ENCODE results near the gene LMX1A.

The LMX1A gene

DNA sequence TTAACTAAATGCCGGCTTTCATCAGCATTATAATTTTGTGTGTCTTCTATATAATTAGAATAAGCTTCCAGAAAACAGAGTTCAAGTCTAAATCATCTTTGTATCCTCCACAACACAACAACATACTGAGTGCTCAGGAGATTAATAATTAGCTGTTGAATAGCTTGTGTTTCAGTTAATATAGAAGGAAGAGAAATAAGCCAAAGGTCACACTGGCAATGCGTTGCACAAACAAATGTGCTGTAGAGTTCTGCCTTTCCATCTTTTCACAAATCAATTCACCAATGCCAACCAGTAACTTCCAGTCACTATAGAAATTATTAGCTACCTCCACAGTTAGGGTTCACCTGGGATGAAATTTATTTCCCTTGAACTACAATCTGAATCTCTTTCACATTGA, 132.0 kb downstream of the LMX1A start:
- DNase-seq (ENCODE audit: low read depth in 2 of 2, low spot score in 1 of 2), result no peak

DNA sequence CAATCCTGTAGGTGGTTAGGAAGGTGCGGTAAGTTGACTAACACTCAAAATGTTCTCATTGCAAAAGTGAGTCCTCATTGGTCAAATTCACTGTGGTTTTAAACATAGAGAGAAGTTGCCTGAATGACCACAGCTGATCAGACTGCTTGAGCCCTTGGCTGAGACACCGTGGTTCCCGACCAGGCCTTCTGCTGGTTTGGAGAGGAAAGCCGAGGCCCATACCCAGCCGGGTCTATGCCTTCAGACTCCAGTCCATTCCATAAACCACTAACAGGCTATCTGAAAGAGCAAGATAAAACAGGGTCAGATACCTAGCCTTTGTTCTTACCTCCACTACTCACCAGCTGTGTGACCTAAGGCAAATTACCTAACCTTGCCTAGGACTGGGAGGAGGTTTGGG, 133.9 kb downstream of the LMX1A start:
- DNase-seq (ENCODE audit: low read depth in 2 of 2, low spot score in 1 of 2), result no peak

GRCh38 chr1:165218731-165219130, 137.8 kb downstream of the LMX1A start:
- DNase-seq (ENCODE audit: low read depth in 2 of 2, low spot score in 1 of 2), result no peak

DNA sequence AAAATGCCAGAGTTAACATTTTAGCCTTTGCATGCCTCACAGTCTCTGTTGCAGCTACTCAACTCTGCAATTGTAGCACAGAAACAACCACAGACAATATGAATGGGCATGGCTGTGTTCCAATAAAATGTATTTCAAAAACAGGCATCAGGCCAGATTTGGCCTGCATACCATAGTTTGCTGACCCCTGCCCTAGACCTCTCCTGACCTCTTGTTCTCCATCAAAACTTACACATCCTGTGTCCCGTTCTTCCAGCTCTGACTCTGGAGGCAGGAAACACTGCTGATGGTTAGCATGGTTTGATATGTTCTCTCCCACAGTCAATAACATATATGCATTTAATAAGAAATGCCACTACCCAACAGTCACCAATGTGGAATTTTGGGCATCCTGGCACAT, 138.6 kb downstream of the LMX1A start:
- DNase-seq (ENCODE audit: low read depth in 2 of 2, low spot score in 1 of 2), result no peak

GRCh38 chr1:165216254-165216653, 140.3 kb downstream of the LMX1A start:
- DNase-seq (ENCODE audit: low read depth in 2 of 2, low spot score in 1 of 2), result no peak

DNA sequence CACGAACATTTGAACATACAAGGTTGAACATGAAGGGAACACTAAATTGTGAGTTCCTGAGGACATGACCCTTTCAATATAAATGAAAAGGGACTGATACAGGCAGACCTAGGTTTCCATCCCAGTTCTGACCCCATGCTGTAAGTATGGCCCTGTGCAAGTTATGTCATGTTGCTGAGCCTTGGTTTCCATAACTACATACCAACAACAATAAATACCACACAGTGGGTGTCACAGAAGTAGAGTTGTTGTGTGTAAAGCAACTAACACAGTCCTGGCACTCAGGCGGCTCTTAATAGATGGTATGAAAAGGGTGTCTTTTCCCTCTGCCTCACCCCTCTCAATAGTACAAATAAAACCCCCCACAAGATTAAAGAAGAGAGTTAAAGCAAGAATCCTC, 140.8 kb downstream of the LMX1A start:
- no peak for DNase-seq (ENCODE audit: low read depth in 2 of 2, low spot score in 1 of 2)

DNA sequence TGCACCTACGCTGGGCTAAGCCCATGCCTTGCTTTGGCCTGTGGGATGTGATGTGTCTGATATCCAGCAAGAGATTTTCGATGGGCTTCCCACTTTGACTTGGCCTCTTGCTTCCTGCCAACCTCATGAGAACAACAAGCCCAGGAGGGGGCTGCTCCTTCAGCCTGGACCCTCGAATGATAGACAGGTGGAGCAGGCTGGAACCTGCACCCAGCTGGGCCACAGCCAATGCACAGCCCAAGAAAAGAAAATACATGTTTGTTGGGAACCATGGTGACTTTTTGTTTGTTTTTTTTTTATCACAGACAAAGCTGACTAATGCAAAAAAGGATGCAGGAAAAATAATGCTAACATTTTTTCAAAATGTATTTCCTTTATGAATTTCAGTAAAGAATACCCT, 144.3 kb downstream of the LMX1A start:
- no peak for DNase-seq (ENCODE audit: low read depth in 2 of 2, low spot score in 1 of 2)

- no peak for DNase-seq (ENCODE audit: low read depth in 2 of 2, low spot score in 1 of 2)
Observed at GRCh38 chr1:165207853-165208515, 148.5 kb downstream of the LMX1A start.

DNA sequence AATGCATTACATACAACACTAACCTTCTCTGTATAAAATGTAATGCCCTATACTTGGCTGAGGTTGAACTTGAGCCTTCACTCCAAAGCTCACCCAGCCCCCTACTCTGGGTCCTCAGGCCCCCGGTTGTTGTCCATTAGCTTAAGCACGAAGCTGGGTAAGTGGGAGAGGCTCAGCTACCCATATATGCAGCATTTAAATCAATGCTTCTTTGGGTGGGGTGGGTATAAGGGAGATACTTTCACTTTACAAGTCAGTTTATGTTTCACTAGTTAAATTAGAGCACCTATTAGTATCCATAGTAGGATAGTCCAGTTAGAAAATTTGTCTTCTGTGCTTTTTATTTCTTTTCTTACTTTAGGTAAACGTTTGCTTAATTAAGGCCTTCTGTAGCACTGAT, 151.4 kb downstream of the LMX1A start:
- DNase-seq (ENCODE audit: low read depth in 2 of 2, low spot score in 1 of 2), result no peak

GRCh38 chr1:165204548-165204947, 152.0 kb downstream of the LMX1A start:
- DNase-seq (ENCODE audit: low read depth in 2 of 2, low spot score in 1 of 2), result no peak

GRCh38 chr1:165191087-165191486, 165.4 kb downstream of the LMX1A start:
- DNase-seq (ENCODE audit: low read depth in 2 of 2, low spot score in 1 of 2), result no peak

DNA sequence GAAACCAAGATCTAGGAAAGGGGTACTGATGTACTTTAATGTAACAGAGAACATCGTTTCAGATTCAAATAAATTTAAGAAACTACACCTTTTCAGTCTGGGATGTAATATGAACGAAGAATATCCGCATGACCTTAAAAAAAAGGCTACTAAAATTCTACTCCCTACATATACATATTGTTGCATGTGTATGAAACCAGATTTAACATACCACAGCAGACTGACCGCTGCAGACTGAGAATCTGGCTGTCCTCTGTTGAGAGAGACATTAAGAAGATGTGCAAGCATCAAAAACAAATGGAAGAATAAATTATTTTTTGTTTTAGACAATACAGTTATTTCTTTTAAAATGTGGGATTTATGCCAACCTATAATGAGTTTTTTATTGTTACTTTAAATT, 166.6 kb downstream of the LMX1A start:
- no peak for DNase-seq (ENCODE audit: low read depth in 2 of 2, low spot score in 1 of 2)

GRCh38 chr1:165189011-165189410, 167.5 kb downstream of the LMX1A start:
- DNase-seq (ENCODE audit: low read depth in 2 of 2, low spot score in 1 of 2), result no peak

DNA sequence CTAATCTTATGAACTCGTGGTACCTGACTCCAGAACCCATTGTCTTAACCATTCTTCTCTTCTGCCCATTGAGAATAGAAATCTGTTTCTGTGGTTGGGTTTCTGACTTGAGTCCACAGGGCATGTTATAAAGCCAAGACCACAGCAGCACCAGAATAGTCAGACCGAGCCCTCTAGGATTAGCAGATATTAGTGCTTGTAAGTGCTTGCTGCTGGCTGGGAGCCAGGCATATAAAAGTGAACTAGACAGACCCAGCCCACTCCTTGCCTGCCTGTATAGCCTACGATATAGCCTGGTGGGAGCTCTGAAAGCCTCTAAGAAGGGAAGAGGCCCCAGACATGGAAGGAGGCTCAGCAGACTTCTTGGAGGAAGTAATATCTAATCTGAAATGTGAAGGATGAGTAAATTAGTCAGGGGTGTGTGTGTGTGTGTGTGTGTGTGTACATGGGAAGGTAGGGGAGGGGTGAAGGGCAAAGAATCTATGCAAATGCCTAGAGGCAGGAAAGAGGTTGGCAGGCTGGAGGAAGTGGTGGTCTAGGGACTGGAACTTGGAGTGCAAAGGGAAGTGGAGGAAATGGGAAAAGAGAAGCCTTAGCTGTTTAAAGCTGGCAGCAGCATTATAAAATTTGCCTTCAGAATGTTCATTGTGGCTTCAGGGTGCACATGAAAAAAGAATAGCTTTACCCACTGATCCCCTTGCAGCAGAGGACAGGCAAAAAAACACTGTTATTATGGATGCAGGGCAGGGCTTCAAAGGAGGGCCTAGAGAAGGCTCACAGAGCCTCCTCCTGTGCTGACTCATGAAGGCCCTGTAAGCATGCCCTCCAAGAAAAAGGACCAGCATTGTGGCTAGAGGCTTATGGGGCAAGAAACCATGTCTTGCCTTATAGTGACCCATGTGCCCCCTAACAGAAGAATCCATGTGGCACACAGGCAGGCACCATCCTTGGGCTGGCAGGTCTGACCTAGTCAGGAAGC, 169.2 kb downstream of the LMX1A start:
- DNase-seq (ENCODE audit: low read depth in 2 of 2, low spot score in 1 of 2), result no peak

- DNase-seq (ENCODE audit: low read depth in 2 of 2, low spot score in 1 of 2), result no peak
Observed at GRCh38 chr1:165185161-165185889, 171.2 kb downstream of the LMX1A start.

- no peak for DNase-seq (ENCODE audit: low read depth in 2 of 2, low spot score in 1 of 2)
Observed at GRCh38 chr1:165182975-165183374, 173.5 kb downstream of the LMX1A start.

GRCh38 chr1:165179306-165179705, 177.2 kb downstream of the LMX1A start:
- DNase-seq (ENCODE audit: low read depth in 2 of 2, low spot score in 1 of 2), result no peak

DNA sequence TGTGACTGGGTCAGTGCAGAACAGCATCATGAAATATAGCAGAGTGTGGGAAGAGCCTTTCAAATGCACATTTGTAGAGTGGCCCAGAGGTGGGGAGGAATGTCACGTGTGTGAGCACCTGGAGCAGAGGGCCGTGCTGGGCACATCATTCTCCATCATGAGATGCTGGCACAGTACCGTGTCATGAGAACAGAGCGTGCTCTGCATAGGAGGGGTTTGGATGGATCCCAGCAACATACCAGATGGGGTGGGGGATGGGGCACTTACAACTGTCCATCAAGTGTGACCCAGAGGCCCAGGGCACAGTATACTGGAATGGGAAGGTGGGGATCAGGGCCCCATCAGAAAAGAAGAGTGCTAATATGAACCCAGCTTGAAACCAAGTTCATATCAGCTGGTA, 182.0 kb downstream of the LMX1A start:
- no peak for DNase-seq (ENCODE audit: low read depth in 2 of 2, low spot score in 1 of 2)

- no peak for DNase-seq (ENCODE audit: low read depth in 2 of 2, low spot score in 1 of 2)
Observed at GRCh38 chr1:165173818-165174217, 182.7 kb downstream of the LMX1A start.

DNA sequence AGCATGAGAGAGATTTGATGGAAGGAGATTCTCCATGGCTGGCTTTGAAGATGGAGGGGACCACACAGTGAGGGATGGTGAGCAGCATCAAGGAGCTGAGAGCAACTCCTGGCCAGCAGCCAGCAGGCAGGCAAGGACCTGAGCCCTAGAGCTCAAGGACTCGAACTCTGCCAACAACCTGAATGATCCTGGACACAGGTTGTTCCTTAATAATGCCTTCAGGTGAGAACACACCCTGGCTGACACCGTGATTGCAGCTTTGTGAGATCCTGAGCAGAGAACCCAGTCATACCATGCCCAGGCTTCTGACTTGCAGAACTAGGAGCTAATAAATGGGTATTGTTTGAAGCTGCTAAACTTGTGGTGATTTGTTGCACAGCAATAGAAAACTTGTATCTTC, 183.1 kb downstream of the LMX1A start:
- no peak for DNase-seq (ENCODE audit: low read depth in 2 of 2, low spot score in 1 of 2)

- DNase-seq (ENCODE audit: low read depth in 2 of 2, low spot score in 1 of 2), result no peak
Observed at GRCh38 chr1:165172666-165173065, 183.8 kb downstream of the LMX1A start.

DNA sequence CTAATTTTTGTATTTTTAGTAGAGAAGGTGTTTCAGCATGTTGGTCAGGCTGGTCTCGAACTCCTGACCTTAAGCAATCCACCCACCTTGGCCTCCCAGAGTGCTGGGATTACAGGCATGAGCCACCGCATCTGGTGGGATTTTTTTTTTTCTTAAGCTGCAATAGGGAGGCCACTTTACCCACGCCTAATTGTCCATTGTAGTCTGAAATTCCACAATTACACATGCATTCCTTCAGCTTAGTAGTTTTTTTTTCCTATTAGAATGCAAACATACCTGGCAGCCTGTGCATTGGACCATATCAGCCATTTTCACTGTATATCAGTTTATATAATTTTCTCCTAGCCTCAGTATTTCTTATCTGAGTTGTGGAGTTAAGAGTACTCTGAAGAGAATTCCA, 186.8 kb downstream of the LMX1A start:
- DNase-seq (ENCODE audit: low read depth in 2 of 2, low spot score in 1 of 2), result no peak

Data from stimulated activated CD8-positive, alpha-beta memory T cell treated with anti-CD3 and anti-CD28 coated beads, Interleukin-4, amount 100 ng/mL, for 4 hours (primary cell).